ENCODE measurements around the gene MYO1E. TPM values are rescaled to one million over a fixed set of nuclear protein-coding genes. Genes with fewer than 3 reads are reported as not detected.

Gene MYO1E
- total RNA-seq, 1 experiment from 2014 or later, result 68.8 TPM

DNA sequence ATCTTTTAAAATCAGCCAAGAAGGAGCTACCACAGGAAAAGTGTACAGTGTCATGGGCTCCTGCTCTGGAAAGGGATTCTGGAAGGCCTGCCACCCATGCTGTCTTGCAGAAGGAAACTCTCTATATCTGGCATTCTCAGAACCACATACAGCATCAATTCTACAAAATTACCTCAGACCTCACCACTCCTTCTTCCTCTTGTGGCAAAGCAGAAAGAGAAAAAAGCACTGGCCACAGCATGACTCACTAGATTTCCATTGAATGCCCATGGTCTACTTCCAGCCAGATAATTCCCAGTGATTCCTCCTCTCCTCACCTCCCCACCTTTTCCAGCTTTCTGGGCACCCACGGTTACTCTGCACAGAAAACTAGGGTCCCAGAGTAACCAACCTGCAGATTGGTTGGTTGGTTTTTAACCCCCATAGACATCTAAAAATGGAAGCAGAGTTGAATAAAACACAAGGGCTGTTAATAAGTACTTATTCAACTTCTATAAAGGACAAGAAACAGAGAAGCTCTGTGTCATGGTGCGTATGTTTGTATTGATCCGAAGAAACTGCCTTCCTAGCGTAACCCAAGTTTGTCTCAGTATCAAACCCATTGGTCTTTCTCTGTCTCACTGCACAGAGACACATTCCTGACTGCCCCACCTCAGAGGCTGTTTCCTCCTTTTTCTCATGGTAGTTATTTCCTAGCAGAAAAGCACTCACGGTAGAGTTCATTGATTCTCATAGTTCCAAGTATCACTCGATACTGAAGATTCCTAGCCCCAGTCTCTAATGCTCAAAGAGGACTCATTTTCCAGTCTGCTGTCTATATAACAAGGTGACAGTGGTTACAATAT lies 98.3 kb downstream of the MYO1E start:
- Histone ChIP-seq H3K4me1 (ENCODE audit: insufficient read depth, low read length) (peaks cover 95% of the 10 kb centered on the region), H3K4me2 (ENCODE audit: low read length) (peak overlapping the region; percentile 40), H3K79me2 (ENCODE audit: low read length) (peaks cover 80% of the 10 kb centered on the region), H3K4me3 (ENCODE audit: low read length) (no peak overlapping the region), H3K9me3 (ENCODE audit: low read length) (no peaks in the 10 kb centered on the region), H4K20me1 (ENCODE audit: low read length) (no peaks in the 10 kb centered on the region), H3K36me3 (ENCODE audit: low read depth, low read length) (no peaks in the 10 kb centered on the region; the same call in 1 of the 2 replicates), H3K27ac (ENCODE audit: low read length) (peak overlapping the region; percentile 97), H3K27me3 (ENCODE audit: low read length) (no peaks in the 10 kb centered on the region), H2AFZ (ENCODE audit: low read length) (no peak overlapping the region), H3K9me2 (replicated peaks; ENCODE audit: low read length) (no peaks in the 10 kb centered on the region), H3F3A (ENCODE audit: low read length, unreplicated experiment) (peaks cover 5% of the 10 kb centered on the region), H3K9ac (ENCODE audit: low read length) (peak overlapping the region; percentile 36)
- ATAC-seq, result peak; percentile 8; the same call in 1 of the 2 replicates
- intact Hi-C loops (cut with micrococcal nuclease), result no loop called here
- peak; percentile 64 for DNase-seq
- TF ChIP-seq, protein P1, sequence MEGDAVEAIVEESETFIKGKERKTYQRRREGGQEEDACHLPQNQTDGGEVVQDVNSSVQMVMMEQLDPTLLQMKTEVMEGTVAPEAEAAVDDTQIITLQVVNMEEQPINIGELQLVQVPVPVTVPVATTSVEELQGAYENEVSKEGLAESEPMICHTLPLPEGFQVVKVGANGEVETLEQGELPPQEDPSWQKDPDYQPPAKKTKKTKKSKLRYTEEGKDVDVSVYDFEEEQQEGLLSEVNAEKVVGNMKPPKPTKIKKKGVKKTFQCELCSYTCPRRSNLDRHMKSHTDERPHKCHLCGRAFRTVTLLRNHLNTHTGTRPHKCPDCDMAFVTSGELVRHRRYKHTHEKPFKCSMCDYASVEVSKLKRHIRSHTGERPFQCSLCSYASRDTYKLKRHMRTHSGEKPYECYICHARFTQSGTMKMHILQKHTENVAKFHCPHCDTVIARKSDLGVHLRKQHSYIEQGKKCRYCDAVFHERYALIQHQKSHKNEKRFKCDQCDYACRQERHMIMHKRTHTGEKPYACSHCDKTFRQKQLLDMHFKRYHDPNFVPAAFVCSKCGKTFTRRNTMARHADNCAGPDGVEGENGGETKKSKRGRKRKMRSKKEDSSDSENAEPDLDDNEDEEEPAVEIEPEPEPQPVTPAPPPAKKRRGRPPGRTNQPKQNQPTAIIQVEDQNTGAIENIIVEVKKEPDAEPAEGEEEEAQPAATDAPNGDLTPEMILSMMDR (conservative IDR thresholded peaks at IDR 0.05; ENCODE audit: low read depth, low read length), result no peak
- no peak for TF ChIP-seq EZH2phosphoT487 (IDR thresholded peaks at IDR 0.05; ENCODE audit: borderline replicate concordance, low read length)
- TF ChIP-seq EZH2 (IDR thresholded peaks at IDR 0.05; ENCODE audit: low read length, unreplicated experiment), result no peak
- ChIA-PET CTCF (no interaction called here), POLR2A (ENCODE audit: unreplicated experiment) (no interaction called here)
- no TSS peak for BruUV-seq (replicated peaks)

DNA sequence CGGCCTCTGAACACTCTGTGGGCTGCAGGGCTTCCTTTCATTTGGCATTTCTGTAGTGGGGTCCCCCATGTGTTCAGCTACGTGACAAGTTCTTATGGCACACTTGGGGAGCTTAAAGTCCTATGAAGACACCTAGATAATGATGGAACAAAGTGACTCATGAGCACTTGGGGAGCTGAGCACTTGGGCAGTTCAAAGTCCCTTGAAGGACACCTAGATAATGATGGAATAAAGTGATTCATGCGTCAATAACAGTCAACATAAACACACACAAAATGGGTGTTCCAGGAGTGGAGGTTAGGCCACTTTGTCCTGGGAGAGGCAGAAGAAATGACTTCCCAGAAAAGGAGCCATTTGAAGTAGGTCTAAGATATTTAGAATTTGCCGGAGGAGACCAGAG lies 99.4 kb downstream of the MYO1E start:
- Histone ChIP-seq H3K4me3 (ENCODE audit: low read length) (no peak overlapping the region), H4K20me1 (ENCODE audit: low read length) (no peaks in the 10 kb centered on the region), H3K36me3 (ENCODE audit: low read depth, low read length) (no peaks in the 10 kb centered on the region; the same call in 1 of the 2 replicates), H3K9me3 (ENCODE audit: low read length) (no peaks in the 10 kb centered on the region), H3K9ac (ENCODE audit: low read length) (no peak overlapping the region), H3F3A (ENCODE audit: low read length, unreplicated experiment) (peaks cover 5% of the 10 kb centered on the region), H2AFZ (ENCODE audit: low read length) (no peak overlapping the region), H3K4me1 (ENCODE audit: insufficient read depth, low read length) (peaks cover 95% of the 10 kb centered on the region), H3K4me2 (ENCODE audit: low read length) (0 out of 2 replicates have a peak overlapping the region, but pooled peaks have one; percentile 8), H3K9me2 (replicated peaks; ENCODE audit: low read length) (no peaks in the 10 kb centered on the region), H3K27me3 (ENCODE audit: low read length) (no peaks in the 10 kb centered on the region), H3K79me2 (ENCODE audit: low read length) (peaks cover 70% of the 10 kb centered on the region), H3K27ac (ENCODE audit: low read length) (peak overlapping the region; percentile 97)
- DNase-seq (no peak), ATAC-seq (no peak)
- intact Hi-C loops (cut with micrococcal nuclease), result no loop called here
- TF ChIP-seq, protein P1 (conservative IDR thresholded peaks at IDR 0.05; ENCODE audit: low read depth, low read length), result no peak
- TF ChIP-seq EZH2phosphoT487 (IDR thresholded peaks at IDR 0.05; ENCODE audit: borderline replicate concordance, low read length) (no peak), EZH2 (IDR thresholded peaks at IDR 0.05; ENCODE audit: low read length, unreplicated experiment) (no peak)
- no TSS peak for BruUV-seq (replicated peaks)
- POLR2A ChIA-PET (ENCODE audit: unreplicated experiment), result no interaction called here
- CTCF ChIA-PET, result no interaction called here
